Keratinocyte (primary cell): ENCODE measurements around the gene DUSP18. TPM values are rescaled to one million over a fixed set of nuclear protein-coding genes. Genes with fewer than 3 reads are reported as not detected.

Source experiments
- DNase-seq: peaks from one replicate; pipeline ENCODE4 v3.0.0-alpha.2; 2011; ENCODE audit warnings: low read depth, missing footprints, low spot score
- FAIRE-seq: peaks from 2 replicates; lab custom pipeline; 2011; peaks lifted over from hg19 to GRCh38; lab: Jason Lieb, UNC
- H2AFZ ChIP-seq: 2 replicates; pipeline ENCODE4 v1.6.0; 2012; ENCODE audit warnings: low read length, control low read depth, inconsistent platforms; ENCODE audit not compliant: control insufficient read depth
- H3K27ac ChIP-seq: 2 replicates; pipeline ENCODE4 v1.5.1; 2011; ENCODE audit warnings: low read length; ENCODE audit not compliant: control insufficient read depth, insufficient read depth
- H3K27me3 ChIP-seq: 3 replicates; pipeline ENCODE4 v1.6.0; 2011; ENCODE audit warnings: low read length; ENCODE audit not compliant: control insufficient read depth, insufficient read depth; ENCODE audit errors: extremely low read depth
- H3K36me3 ChIP-seq, 2 experiments: 2 replicates in 1 of 2; 3 replicates in 1 of 2; pipeline ENCODE4 v1.5.1; 2011; ENCODE audit warnings: low read length in 2 of 2, mild to moderate bottlenecking in 1 of 2; ENCODE audit not compliant: control insufficient read depth in 2 of 2, insufficient read depth in 2 of 2; ENCODE audit errors: extremely low read depth in 1 of 2
- H3K4me1 ChIP-seq: 3 replicates; pipeline ENCODE4 v1.5.1; 2011; ENCODE audit warnings: low read length; ENCODE audit not compliant: control insufficient read depth, insufficient read depth; ENCODE audit errors: extremely low read depth
- H3K4me2 ChIP-seq: 3 replicates; pipeline ENCODE4 v1.6.0; 2011; ENCODE audit warnings: low read depth, low read length; ENCODE audit not compliant: control insufficient read depth, insufficient read depth; ENCODE audit errors: extremely low read depth
- H3K4me3 ChIP-seq, 3 experiments: fragments of 200-600 bp in 1 of 3; sonication (generic) in 1 of 3; 2 replicates in 2 of 3; 3 replicates in 1 of 3; pipeline ENCODE4 v1.5.1; 2011 to 2016; ENCODE audit warnings: low read length in 3 of 3, mild to moderate bottlenecking in 3 of 3, control low read depth in 2 of 3, inconsistent platforms in 1 of 3, low read depth in 1 of 3, mixed read lengths in 1 of 3, mixed run types in 1 of 3, moderate library complexity in 1 of 3; ENCODE audit not compliant: control insufficient read depth in 2 of 3, insufficient read depth in 2 of 3; ENCODE audit errors: extremely low read depth in 1 of 3
- H3K79me2 ChIP-seq: 2 replicates; pipeline ENCODE4 v1.6.0; 2012; ENCODE audit warnings: low read length; ENCODE audit not compliant: control insufficient read depth, insufficient read depth
- H3K9ac ChIP-seq: 3 replicates; pipeline ENCODE4 v1.6.0; 2011; ENCODE audit warnings: low read length; ENCODE audit not compliant: control insufficient read depth, insufficient read depth; ENCODE audit errors: extremely low read depth
- H3K9me1 ChIP-seq: 3 replicates; pipeline ENCODE4 v1.6.0; 2011; ENCODE audit warnings: low read length; ENCODE audit not compliant: control insufficient read depth, insufficient read depth; ENCODE audit errors: extremely low read depth
- H3K9me3 ChIP-seq: 2 replicates; pipeline ENCODE4 v1.5.1; 2012; ENCODE audit warnings: low read depth, low read length; ENCODE audit not compliant: control insufficient read depth
- H4K20me1 ChIP-seq: 3 replicates; pipeline ENCODE4 v1.6.0; 2011; ENCODE audit warnings: low read length; ENCODE audit not compliant: control insufficient read depth, insufficient read depth; ENCODE audit errors: extremely low read depth
- EZH2 ChIP-seq: IDR thresholded peaks from one replicate; pipeline ENCODE4 v1.6.1; 2012; ENCODE audit warnings: inconsistent platforms, mild to moderate bottlenecking, low read length, moderate library complexity
- dilution Hi-C: fragments of 300-500 bp; cut with MboI; formaldehyde crosslinking; loops from one replicate; pipeline ENCODE4 v1.7.0; 2020; ENCODE audit warnings: low sequenced_read_pairs; ENCODE audit not compliant: extremely low pct_ligation_motif_present
- polyA plus RNA-seq, 5 experiments: library from polyadenylated mRNA; depleted of rRNA in 3 of 5; stranded (reverse) in 3 of 5; stranded (forward) in 1 of 5; unstranded in 1 of 5; fragments of >200 nt; gene quantifications; 1 replicate in 1 of 5; 2 replicates in 3 of 5; 3 replicates in 1 of 5; pipeline versions ENCODE4 v1.2.1 to v1.2.3, GENCODE V29; 2011 to 2012; ENCODE audit warnings: missing spikeins in 2 of 5, low read depth in 1 of 5, low replicate concordance in 1 of 5
- TF ChIP-seq, protein P1 (sequence below), 3 experiments: IDR thresholded peaks in 1 of 3; conservative IDR thresholded peaks in 1 of 3; optimal IDR thresholded peaks in 1 of 3; 2 replicates in 2 of 3; 3 replicates in 1 of 3; pipeline versions ENCODE3 to v1.5.1; 2011; ENCODE audit warnings: low read length in 3 of 3, mild to moderate bottlenecking in 3 of 3, moderate library complexity in 2 of 3, control low read depth in 1 of 3, inconsistent platforms in 1 of 3; ENCODE audit not compliant: insufficient read depth in 2 of 3; ENCODE audit errors: extremely low read depth in 1 of 3

The DUSP18 gene
- polyA plus RNA-seq, 1 donor (not counting 4 experiments of a cell fraction or from before 2014, with no cell fraction given), result 12.6 TPM

GRCh38 chr22:30614268-30614667 lies 53.4 kb downstream of the DUSP18 start:
- no peak for TF ChIP-seq EZH2
- TF ChIP-seq, protein P1, sequence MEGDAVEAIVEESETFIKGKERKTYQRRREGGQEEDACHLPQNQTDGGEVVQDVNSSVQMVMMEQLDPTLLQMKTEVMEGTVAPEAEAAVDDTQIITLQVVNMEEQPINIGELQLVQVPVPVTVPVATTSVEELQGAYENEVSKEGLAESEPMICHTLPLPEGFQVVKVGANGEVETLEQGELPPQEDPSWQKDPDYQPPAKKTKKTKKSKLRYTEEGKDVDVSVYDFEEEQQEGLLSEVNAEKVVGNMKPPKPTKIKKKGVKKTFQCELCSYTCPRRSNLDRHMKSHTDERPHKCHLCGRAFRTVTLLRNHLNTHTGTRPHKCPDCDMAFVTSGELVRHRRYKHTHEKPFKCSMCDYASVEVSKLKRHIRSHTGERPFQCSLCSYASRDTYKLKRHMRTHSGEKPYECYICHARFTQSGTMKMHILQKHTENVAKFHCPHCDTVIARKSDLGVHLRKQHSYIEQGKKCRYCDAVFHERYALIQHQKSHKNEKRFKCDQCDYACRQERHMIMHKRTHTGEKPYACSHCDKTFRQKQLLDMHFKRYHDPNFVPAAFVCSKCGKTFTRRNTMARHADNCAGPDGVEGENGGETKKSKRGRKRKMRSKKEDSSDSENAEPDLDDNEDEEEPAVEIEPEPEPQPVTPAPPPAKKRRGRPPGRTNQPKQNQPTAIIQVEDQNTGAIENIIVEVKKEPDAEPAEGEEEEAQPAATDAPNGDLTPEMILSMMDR (optimal IDR thresholded peaks at IDR 0.05 in 1 of 3, IDR thresholded peaks at IDR 0.05 in 1 of 3, conservative IDR thresholded peaks at IDR 0.05 in 1 of 3; ENCODE audit: extremely low read depth in 1 of 3, insufficient read depth in 2 of 3, low read length in 3 of 3), result no peak
- Histone ChIP-seq H3K27me3 (no peaks in the 10 kb centered on the region), H4K20me1 (no peaks in the 10 kb centered on the region), H3K4me2 (no peak overlapping the region), H3K4me3 (no peak overlapping the region), H2AFZ (no peak overlapping the region), H3K27ac (no peak overlapping the region), H3K9ac (no peak overlapping the region), H3K4me1 (peaks cover 6% of the 10 kb centered on the region), H3K36me3 (no peaks in the 10 kb centered on the region), H3K9me1 (no peaks in the 10 kb centered on the region), H3K9me3 (no peaks in the 10 kb centered on the region), H3K79me2 (no peaks in the 10 kb centered on the region)
- dilution Hi-C loops, result no loop called here
- FAIRE-seq, result no peak
- DNase-seq, result no peak

DNA sequence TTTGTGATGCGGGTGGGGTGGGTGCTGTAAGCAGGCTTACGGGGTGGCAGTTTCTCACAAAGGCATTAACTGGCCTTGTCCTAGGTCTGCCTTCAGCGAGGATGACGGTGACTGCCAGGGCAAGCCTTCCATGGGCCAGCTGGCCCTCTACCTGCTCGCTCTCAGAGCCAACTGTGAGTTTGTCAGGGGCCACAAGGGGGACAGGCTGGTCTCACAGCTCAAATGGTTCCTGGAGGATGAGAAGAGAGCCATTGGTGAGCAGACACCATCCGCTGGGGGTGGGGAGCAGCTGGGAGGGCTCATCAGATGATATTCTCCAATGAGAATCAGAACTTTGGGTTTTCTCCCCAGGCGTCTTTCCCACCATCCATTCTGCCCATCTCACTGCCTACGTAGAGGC lies 54.9 kb downstream of the DUSP18 start:
- dilution Hi-C loops, result no loop called here
- Histone ChIP-seq H3K36me3 (no peaks in the 10 kb centered on the region), H3K9me1 (no peaks in the 10 kb centered on the region), H4K20me1 (no peaks in the 10 kb centered on the region), H3K27me3 (no peaks in the 10 kb centered on the region), H3K27ac (no peak overlapping the region), H3K4me2 (no peak overlapping the region), H3K4me1 (peaks cover 13% of the 10 kb centered on the region), H3K4me3 (no peak overlapping the region), H3K9ac (no peak overlapping the region), H3K79me2 (no peaks in the 10 kb centered on the region), H2AFZ (no peak overlapping the region), H3K9me3 (no peaks in the 10 kb centered on the region)
- TF ChIP-seq, protein P1 (optimal IDR thresholded peaks at IDR 0.05 in 1 of 3, IDR thresholded peaks at IDR 0.05 in 1 of 3, conservative IDR thresholded peaks at IDR 0.05 in 1 of 3; ENCODE audit: extremely low read depth in 1 of 3, insufficient read depth in 2 of 3, low read length in 3 of 3), result no peak
- no peak for TF ChIP-seq EZH2
- DNase-seq (no peak), FAIRE-seq (no peak)

Other genes with a start within 250 kb of the DUSP18 start
- gene MTFP1, start 242.1 kb downstream of the DUSP18 start, polyA plus RNA-seq, result 5.7 to 13.7 TPM (median 8.4 TPM) in 3 replicates
- not detected in 3 replicates for gene SEC14L3, start 195.9 kb downstream of the DUSP18 start, polyA plus RNA-seq
- gene SEC14L4, start 162.2 kb downstream of the DUSP18 start, polyA plus RNA-seq, result 0.05 to 0.08 TPM (median 0.06 TPM) in 3 replicates
- 0.10 TPM in 1 of 3 replicates, not detected in the others for gene SEC14L6, start 121.1 kb downstream of the DUSP18 start, polyA plus RNA-seq
- gene GAL3ST1, start 93.2 kb downstream of the DUSP18 start, polyA plus RNA-seq, result not detected in 3 replicates
- 94.9 to 116 TPM (median 95.7 TPM) in 3 replicates for gene PES1, start 76.0 kb downstream of the DUSP18 start, polyA plus RNA-seq
- 0.88 to 1.2 TPM (median 1.2 TPM) in 3 replicates for gene TCN2, start 60.7 kb downstream of the DUSP18 start, polyA plus RNA-seq
- gene SLC35E4, start 32.1 kb downstream of the DUSP18 start, polyA plus RNA-seq, result 2.3 to 3.5 TPM (median 2.5 TPM) in 3 replicates
- gene OSBP2, start 27.0 kb upstream of the DUSP18 start, polyA plus RNA-seq, result 2.0 to 4.2 TPM (median 3.0 TPM) in 3 replicates